HFFc6 (cell line): Measurements from ENCODE around the gene NPPC. TPM values are rescaled to one million over a fixed set of nuclear protein-coding genes. Genes with fewer than 3 reads are reported as not detected.

Source experiments
- DNase-seq: peaks from one replicate; pipeline ENCODE4 v3.0.0-alpha.2; 2018
- H3K27ac Mint-ChIP-seq: 2 replicates; pipeline ENCODE4 v1.8.0; 2020; ENCODE audit warnings: mild to moderate bottlenecking, mixed read lengths
- H3K27me3 Mint-ChIP-seq: 2 replicates; pipeline ENCODE4 v1.8.0; 2021; ENCODE audit warnings: mild to moderate bottlenecking, moderate library complexity, mixed read lengths; ENCODE audit not compliant: insufficient read depth
- H3K36me3 Mint-ChIP-seq: 2 replicates; pipeline ENCODE4 v1.8.0; 2021; ENCODE audit warnings: low read depth, mixed read lengths
- H3K4me1 Mint-ChIP-seq: 2 replicates; pipeline ENCODE4 v1.8.0; 2020; ENCODE audit warnings: low read depth, mixed read lengths
- H3K4me3 Mint-ChIP-seq: 2 replicates; pipeline ENCODE4 v1.8.0; 2020; ENCODE audit warnings: mild to moderate bottlenecking, moderate library complexity, mixed read lengths
- H3K9me3 Mint-ChIP-seq: 2 replicates; pipeline ENCODE4 v1.8.0; 2020; ENCODE audit warnings: mild to moderate bottlenecking, mixed read lengths
- total RNA-seq, 6 experiments: library from RNA; stranded (reverse); fragmentation: NEBNext Ultra II Directional; extraction: Animal tissue kit (Norgen Biotek cat#: 25700); gene quantifications; 2 replicates in 1 of 6; 3 replicates in 5 of 6; pipeline ENCODE4 v1.2.3, GENCODE V29; 2021
- TF ChIP-seq, protein P1 (sequence below): fragments of 200-600 bp; sonication (generic); IDR thresholded peaks from 2 replicates; pipeline ENCODE4 v1.5.0; 2021; ENCODE audit warnings: antibody characterized with exemption, mild to moderate bottlenecking

NPPC gene
- total RNA-seq, 6 experiments from 2014 or later: not detected

DNA sequence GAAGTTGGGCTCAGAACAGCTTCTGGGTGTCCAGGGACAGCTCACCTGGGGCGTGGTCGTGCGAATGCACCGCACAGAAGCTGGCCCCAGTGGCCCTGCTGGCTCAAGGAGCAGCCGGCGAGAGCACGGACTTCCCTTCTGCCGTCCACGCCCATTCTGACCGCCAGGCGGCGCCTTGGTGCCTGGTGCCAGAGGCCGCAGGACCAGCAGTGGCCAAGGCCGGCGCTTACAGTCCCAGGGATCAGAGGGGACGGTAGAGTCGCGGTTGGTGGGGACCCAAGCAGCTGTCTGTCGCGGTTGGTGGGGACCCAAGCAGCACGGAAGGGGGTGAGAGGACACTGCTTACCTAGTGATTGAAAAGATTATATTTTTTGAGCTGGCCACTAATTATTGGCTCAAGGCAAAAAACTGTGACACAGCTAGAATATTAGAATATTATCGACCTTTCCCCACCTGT, 25.7 kb downstream of the NPPC start:
- no peaks in the 10 kb centered on the region for H3K36me3 Mint-ChIP-seq
- H3K9me3 Mint-ChIP-seq: no peaks in the 10 kb centered on the region
- TF ChIP-seq, protein P1, sequence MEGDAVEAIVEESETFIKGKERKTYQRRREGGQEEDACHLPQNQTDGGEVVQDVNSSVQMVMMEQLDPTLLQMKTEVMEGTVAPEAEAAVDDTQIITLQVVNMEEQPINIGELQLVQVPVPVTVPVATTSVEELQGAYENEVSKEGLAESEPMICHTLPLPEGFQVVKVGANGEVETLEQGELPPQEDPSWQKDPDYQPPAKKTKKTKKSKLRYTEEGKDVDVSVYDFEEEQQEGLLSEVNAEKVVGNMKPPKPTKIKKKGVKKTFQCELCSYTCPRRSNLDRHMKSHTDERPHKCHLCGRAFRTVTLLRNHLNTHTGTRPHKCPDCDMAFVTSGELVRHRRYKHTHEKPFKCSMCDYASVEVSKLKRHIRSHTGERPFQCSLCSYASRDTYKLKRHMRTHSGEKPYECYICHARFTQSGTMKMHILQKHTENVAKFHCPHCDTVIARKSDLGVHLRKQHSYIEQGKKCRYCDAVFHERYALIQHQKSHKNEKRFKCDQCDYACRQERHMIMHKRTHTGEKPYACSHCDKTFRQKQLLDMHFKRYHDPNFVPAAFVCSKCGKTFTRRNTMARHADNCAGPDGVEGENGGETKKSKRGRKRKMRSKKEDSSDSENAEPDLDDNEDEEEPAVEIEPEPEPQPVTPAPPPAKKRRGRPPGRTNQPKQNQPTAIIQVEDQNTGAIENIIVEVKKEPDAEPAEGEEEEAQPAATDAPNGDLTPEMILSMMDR: peak; percentile 95
- H3K27ac Mint-ChIP-seq: no peak overlapping the region
- peak; percentile 50 for DNase-seq
- H3K4me3 Mint-ChIP-seq: no peak overlapping the region
- H3K4me1 Mint-ChIP-seq: no peaks in the 10 kb centered on the region
- H3K27me3 Mint-ChIP-seq: peaks cover 22% of the 10 kb centered on the region

- TF ChIP-seq, protein P1: no peak
- no peak overlapping the region for H3K4me3 Mint-ChIP-seq
These were observed 31.4 kb downstream of the NPPC start for GRCh38 chr2:231894566-231895380.

DNA sequence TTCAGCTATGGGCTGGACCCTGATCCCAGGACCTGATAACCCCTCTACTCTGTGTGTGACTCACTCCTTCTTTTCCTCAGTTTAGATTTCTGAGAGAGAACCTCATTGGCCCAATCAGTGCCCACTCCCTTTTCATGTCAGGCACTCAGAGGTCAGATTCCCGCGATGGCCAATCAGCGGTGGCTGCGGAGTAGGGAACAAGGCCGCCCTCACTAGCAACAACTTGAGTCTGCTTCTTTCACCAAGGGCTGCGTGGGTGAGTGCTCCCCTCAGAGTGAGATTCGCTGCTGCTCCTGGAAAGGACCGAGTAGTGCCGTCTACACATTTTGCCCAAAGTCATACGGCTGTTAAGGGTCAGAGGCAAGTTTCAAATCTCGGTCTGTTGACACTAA, 34.7 kb downstream of the NPPC start:
- Mint-ChIP-seq H3K4me3 (no peak overlapping the region), H3K4me1 (no peaks in the 10 kb centered on the region), H3K9me3 (no peaks in the 10 kb centered on the region; the same call in 1 of the 2 replicates), H3K27ac (no peak overlapping the region), H3K36me3 (peaks cover 4% of the 10 kb centered on the region; the same call in 1 of the 2 replicates), H3K27me3 (peaks cover 59% of the 10 kb centered on the region)
- TF ChIP-seq, protein P1: no peak
- DNase-seq: no peak

More at GRCh38 chr2:231894566-231895380, 31.4 kb downstream of the NPPC start:
- no peak for DNase-seq
- Mint-ChIP-seq H3K9me3 (no peaks in the 10 kb centered on the region), H3K36me3 (peaks cover 4% of the 10 kb centered on the region; the same call in 1 of the 2 replicates), H3K27ac (no peak overlapping the region), H3K27me3 (peaks cover 47% of the 10 kb centered on the region), H3K4me1 (no peaks in the 10 kb centered on the region)

DNA sequence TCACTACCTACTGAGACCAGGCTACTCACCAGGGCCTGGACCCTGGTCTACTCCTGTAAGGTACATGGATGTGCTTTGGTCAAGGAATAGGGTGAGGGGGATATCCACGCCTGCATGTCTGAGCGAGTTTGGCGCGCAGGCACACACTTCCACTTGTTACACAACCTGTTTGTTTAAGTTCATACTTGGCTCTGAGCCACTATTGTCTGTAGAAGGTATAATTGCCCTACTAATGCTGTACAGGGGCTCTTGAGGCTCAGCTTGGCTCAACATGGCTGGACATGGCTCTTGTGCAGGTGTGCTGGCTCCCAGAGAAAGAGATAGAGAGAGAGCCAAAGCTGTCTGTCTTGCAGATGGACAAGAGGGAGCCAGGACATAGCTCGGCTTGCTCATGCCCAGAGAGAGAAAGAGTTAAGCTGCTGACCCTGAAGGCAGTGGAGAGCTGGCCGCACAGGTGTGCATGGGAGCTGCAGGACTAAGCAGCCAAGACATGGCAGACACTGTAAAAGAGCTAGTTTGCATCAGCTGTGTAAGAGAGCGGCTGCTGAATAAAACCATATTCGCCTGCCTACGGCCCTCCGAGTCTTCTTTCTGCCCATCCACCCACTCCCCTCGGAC, 35.2 kb downstream of the NPPC start:
- no peak overlapping the region for H3K27ac Mint-ChIP-seq

DNA sequence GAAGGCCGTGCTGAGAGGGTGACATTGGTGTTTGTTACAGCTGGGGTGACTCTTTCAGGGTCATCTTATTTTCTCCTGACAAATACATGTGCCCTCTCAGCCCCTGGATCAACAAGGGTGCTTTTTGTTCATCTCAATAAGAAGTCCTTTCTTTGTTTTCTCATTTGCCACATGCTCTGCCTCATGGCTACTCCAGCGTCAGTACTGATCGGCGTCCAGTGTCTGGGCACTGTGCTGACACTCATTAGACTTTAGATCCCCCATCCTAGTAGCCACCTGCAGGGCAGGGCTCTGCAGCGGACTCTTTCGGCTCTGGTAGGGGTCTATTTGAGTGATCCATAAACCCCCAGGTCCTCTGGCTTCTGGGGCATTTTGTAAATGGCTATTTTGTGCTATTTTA, 38.4 kb downstream of the NPPC start:
- Mint-ChIP-seq H3K27ac (no peak overlapping the region), H3K9me3 (no peaks in the 10 kb centered on the region; the same call in 1 of the 2 replicates), H3K4me3 (no peak overlapping the region), H3K36me3 (no peaks in the 10 kb centered on the region), H3K4me1 (peaks cover 10% of the 10 kb centered on the region), H3K27me3 (peaks cover 51% of the 10 kb centered on the region)
- DNase-seq: no peak
- TF ChIP-seq, protein P1: no peak

More for the DNA sequence above, 35.2 kb downstream of the NPPC start:
- Mint-ChIP-seq H3K36me3 (peaks cover 4% of the 10 kb centered on the region; the same call in 1 of the 2 replicates), H3K4me3 (no peak overlapping the region), H3K9me3 (no peaks in the 10 kb centered on the region; the same call in 1 of the 2 replicates), H3K27me3 (peaks cover 56% of the 10 kb centered on the region), H3K4me1 (no peaks in the 10 kb centered on the region)
- TF ChIP-seq, protein P1: no peak
- no peak for DNase-seq
